VCaP (cell line): ENCODE data around the gene ZNF143.

Source experiments
- H3K27ac ChIP-seq: fragments of 450-650 bp; 2 replicates; pipeline ENCODE4 v1.5.1; 2017
- TF ChIP-seq, protein P1 (sequence below): fragments of 450-650 bp; conservative IDR thresholded peaks from 2 replicates; pipeline ENCODE4 v1.5.1; 2017; ENCODE audit warnings: mild to moderate bottlenecking, moderate library complexity

The ZNF143 gene

DNA sequence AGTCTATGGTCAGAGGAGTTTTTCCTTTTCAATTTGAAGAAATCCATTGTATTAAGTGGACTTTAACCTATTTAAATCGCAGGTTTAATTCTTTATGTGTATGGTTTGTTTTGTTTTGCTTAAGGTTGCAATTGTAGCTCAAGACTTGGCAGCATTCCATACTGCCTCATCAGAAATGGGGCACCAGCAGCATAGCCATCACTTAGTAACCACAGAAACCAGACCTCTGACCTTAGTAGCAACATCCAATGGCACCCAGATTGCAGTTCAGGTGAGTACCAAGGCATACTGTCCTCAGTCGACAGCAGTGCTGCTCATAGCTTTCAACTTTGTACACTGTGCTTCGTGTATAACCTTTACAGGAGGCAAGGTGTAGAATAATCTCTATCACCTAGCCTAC, 64.3 kb downstream of the ZNF143 start:
- TF ChIP-seq, protein P1, sequence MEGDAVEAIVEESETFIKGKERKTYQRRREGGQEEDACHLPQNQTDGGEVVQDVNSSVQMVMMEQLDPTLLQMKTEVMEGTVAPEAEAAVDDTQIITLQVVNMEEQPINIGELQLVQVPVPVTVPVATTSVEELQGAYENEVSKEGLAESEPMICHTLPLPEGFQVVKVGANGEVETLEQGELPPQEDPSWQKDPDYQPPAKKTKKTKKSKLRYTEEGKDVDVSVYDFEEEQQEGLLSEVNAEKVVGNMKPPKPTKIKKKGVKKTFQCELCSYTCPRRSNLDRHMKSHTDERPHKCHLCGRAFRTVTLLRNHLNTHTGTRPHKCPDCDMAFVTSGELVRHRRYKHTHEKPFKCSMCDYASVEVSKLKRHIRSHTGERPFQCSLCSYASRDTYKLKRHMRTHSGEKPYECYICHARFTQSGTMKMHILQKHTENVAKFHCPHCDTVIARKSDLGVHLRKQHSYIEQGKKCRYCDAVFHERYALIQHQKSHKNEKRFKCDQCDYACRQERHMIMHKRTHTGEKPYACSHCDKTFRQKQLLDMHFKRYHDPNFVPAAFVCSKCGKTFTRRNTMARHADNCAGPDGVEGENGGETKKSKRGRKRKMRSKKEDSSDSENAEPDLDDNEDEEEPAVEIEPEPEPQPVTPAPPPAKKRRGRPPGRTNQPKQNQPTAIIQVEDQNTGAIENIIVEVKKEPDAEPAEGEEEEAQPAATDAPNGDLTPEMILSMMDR = no peak

DNA sequence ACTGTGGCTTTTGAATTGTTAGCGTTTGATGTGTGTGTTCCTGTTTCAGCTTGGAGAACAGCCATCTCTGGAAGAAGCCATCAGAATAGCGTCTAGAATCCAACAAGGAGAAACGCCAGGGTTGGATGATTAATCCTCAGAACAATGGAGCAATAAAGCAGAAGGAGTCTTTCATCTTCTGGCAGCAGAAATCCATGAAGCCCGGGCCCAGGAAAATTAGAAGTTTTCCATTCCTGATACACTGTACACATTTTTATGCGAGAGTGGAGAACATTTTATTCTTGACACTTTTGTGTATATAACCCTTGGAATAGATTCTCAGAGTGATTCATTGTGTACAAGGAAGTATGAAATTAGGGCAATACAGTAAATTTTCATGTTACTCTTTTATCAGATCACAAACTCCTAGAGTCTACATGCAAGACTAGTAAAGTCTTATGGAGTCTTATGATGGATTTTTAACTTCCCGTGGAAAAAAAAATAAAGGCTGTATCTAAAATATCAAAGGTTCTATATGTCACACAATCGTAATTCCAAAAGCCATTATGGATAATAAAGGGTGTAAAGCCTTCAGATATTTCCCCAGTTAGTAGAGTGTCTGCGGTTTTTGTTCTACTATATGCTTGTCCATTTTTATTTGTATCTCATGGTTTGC, 66.8 kb downstream of the ZNF143 start:
- TF ChIP-seq, protein P1 = no peak
- H3K27ac ChIP-seq = peak overlapping the region; percentile 93

More for the DNA sequence above, 64.3 kb downstream of the ZNF143 start:
- H3K27ac ChIP-seq = peak overlapping the region; percentile 93

DNA sequence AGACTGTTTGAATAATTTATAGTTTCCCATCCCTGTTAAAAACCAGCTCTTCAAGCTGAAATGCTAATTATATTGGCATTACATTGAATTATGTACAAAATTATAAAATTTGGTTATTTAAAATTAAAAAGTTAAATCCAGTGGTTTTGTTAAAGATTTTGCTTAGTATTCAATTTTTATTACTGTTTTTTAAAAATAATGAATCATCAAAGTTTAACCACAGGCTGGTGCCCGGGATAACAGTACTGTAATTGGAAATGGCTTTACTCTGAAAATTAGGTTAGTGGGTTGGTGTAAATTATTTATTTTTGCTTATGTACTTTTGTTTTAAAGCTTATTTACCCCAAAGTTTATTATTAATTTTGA, 67.3 kb downstream of the ZNF143 start:
- peak overlapping the region; percentile 93 for H3K27ac ChIP-seq
- TF ChIP-seq, protein P1 = no peak

DNA sequence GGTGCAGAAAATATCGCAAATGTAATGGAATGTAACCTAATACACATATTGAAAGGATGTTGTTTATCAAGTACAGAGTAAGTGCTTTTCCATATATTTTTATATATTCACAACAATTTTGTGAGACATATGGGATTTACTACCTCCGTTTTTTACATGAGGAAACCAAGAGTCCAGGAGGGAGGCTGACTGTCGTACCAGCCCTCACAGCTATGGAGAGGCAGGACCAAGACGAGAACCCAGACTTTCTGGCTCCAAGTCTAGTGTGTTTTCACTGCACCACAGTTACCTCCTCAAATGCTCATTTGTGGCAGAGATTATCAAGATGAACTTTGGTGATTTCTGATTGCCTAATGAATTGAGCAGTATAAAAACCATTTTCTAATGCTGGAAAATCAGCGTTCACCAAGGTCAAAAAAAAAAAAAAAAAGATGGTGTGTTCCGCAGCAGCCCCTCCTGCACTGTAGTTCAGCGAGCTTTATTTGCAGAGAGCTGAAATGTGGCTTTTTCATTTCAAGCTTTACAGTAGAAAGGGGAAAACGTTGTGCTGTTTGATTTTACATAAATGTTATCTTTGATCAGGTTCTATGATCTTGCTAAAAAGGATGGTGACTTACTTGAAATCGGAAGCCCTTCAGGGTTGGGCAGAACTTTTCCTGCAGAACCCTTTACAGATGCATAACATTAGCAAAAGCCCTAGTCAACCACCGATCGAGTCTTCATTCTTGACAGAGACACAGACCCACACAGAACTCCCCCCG, 67.9 kb downstream of the ZNF143 start:
- H3K27ac ChIP-seq = peak overlapping the region; percentile 93
- TF ChIP-seq, protein P1 = no peak

DNA sequence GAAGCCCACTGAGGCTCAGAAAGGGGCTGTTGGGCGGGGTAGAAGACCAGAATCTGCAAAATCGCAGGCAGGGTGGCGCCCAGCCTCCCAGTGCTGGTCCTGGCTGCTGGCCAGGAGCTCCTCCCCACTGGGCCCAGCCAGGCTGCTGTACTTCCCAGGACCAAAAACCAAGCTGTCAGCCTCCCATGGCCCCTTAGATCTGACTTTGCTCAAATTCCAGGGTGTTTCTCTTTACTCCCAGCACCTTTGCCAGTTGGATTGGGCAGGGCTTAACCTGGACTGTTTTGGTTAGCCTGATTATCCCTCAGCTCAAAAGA, 68.5 kb downstream of the ZNF143 start:
- TF ChIP-seq, protein P1 = no peak
- H3K27ac ChIP-seq = peak overlapping the region; percentile 93

DNA sequence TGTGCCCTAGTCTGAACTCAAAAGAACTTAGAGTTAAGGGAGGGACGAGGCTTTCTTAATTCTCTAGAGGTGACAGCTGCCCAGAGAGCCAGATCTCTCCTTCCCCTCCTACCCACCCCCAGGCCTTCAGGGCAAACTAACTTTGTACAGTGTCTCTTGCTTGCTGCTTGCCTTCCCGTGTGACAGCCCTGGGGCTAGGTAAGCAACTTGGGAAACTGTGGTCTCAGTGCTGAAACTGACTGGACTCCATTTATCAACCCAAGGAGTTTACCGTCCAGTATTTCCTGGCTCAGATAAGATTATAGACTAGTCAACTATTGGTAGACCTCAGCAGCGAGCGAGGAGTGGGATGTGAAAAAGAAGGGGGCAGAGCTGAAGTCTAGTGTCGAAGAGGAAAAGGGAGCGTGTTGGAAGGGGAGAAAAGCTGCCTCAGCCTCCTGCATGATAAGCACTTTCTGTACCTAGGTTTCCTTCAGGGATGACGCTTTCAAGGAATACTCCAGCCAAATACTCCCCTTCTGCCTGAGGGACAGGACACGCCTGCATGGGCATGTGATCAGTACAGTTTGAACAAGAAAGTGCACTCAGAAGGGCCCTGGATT, 69.3 kb downstream of the ZNF143 start:
- TF ChIP-seq, protein P1 = no peak

DNA sequence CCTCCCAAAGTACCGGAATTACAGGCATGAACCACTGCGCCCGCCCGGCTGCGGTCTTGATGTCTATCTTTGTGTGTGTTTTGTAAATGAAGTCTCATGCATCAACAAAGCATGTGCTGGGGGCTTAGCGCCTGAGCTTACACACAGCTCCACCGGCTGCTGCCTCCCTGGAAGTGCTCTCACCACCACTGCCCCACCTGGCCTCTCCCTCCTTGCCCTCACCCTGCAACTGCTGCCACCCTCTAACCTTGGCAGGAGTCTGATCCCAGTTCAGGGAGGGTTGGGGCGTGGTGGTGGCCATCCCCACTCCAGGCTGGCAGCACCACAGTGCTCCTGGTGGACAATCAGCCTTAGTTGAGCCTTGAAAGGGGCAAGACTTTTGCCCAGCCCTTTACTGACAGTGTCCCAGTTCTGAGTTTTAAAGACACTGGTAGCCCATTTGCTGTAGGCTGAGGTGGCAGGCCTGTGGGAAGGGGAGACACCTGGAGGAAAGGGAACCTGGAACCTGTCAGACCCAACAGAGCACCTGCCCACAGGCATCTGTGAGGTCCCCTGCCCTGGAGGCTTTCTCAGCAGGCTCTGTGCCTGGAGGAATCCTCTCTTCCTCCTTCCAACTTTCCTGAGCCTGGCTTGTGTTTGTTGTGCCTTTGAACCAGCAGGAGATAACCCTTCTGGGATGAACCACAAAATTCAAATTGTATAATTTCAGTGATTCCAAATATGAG, 70.3 kb downstream of the ZNF143 start:
- TF ChIP-seq, protein P1 = no peak
- H3K27ac ChIP-seq = peak overlapping the region; percentile 93; the same call in 1 of the 2 replicates

More for the DNA sequence above, 69.3 kb downstream of the ZNF143 start:
- peak overlapping the region; percentile 93 for H3K27ac ChIP-seq
